Natural killer cell (primary cell): ENCODE measurements around the gene CAPN13. TPM values are rescaled to one million over a fixed set of nuclear protein-coding genes. Genes with fewer than 3 reads are reported as not detected.

Experiments used
- ATAC-seq, 3 donors: fragments of 150-1000 bp in 2 of 3; fragments of 200-7000 bp in 1 of 3; cut with Tn5 transposase; 1 replicate in 1 of 3; 2 replicates in 2 of 3; pipeline ENCODE4 v1.10.0; 2021; ENCODE audit warnings: mild to moderate bottlenecking in 2 of 3, moderate library complexity in 2 of 3
- DNase-seq, 2 donors: peaks; one replicate each; pipeline versions ENCODE4 v3.0.0 to v3.0.0-alpha.2; 2013 to 2021; ENCODE audit warnings: mixed read lengths in 1 of 2
- H3K27ac ChIP-seq: one replicate; pipeline ENCODE4 v1.5.1; 2013; ENCODE audit warnings: mild to moderate bottlenecking, low read length
- H3K27me3 ChIP-seq: one replicate; pipeline ENCODE4 v1.6.1; 2013; ENCODE audit warnings: low read length; ENCODE audit not compliant: control insufficient read depth, insufficient read depth
- H3K36me3 ChIP-seq: one replicate; pipeline ENCODE4 v1.6.1; 2013; ENCODE audit warnings: low read length; ENCODE audit not compliant: control insufficient read depth, insufficient read depth
- H3K4me1 ChIP-seq: one replicate; pipeline ENCODE4 v1.6.1; 2013; ENCODE audit warnings: low read length; ENCODE audit not compliant: control insufficient read depth, insufficient read depth
- H3K4me3 ChIP-seq: one replicate; pipeline ENCODE4 v1.5.1; 2013; ENCODE audit warnings: low read length
- H3K9me3 ChIP-seq: one replicate; pipeline ENCODE4 v1.6.1; 2013; ENCODE audit warnings: low read length; ENCODE audit not compliant: control insufficient read depth, insufficient read depth
- H3K27ac Mint-ChIP-seq, 2 donors: one replicate each; pipeline ENCODE4 v1.8.0; 2022; ENCODE audit warnings: mild to moderate bottlenecking in 2 of 2, mixed read lengths in 2 of 2, moderate library complexity in 1 of 2
- H3K27me3 Mint-ChIP-seq, 2 donors: one replicate each; pipeline ENCODE4 v1.8.0; 2022; ENCODE audit warnings: low read depth in 2 of 2, mixed read lengths in 2 of 2
- H3K36me3 Mint-ChIP-seq: one replicate; pipeline ENCODE4 v1.8.0; 2022; ENCODE audit warnings: mixed read lengths
- H3K4me1 Mint-ChIP-seq, 2 donors: one replicate each; pipeline ENCODE4 v1.8.0; 2022; ENCODE audit warnings: mixed read lengths in 2 of 2
- H3K4me3 Mint-ChIP-seq: one replicate; pipeline ENCODE4 v1.8.0; 2022; ENCODE audit warnings: mild to moderate bottlenecking, moderate library complexity, mixed read lengths
- H3K9me3 Mint-ChIP-seq, 2 donors: one replicate each; pipeline ENCODE4 v1.8.0; 2022; ENCODE audit warnings: mixed read lengths in 2 of 2
- CTCF ChIP-seq: fragments of 200-600 bp; IDR thresholded peaks from one replicate; pipeline ENCODE4 v1.8.0; 2022; ENCODE audit warnings: antibody characterized with exemption
- WGBS: methylation state at CpG from one replicate; pipeline ENCODE4 v1.1.7; 2013; ENCODE audit warnings: missing lambda C conversion rate; ENCODE audit not compliant: insufficient coverage; 5-methylcytosine and 5-hydroxymethylcytosine counted together
- intact Hi-C: fragments of 100-400 bp; cut with micrococcal nuclease; formaldehyde crosslinking; loops from one replicate; pipeline ENCODE4 v1.14.2; 2022
- total RNA-seq, 4 donors: library from RNA; stranded (reverse); fragments of 120-200 nt in 1 of 4; gene quantifications; one replicate each; pipeline versions ENCODE4 v1.2.3 to v1.2.4, GENCODE V29; 2013 to 2022

CAPN13 gene
- total RNA-seq, 3 donors from 2014 or later (not counting 1 experiment from before 2014, with no cell fraction given) = not detected

- H3K4me3 Mint-ChIP-seq = no peak overlapping the region
- H3K9me3 ChIP-seq = no peaks in the 10 kb centered on the region
- no peak for ATAC-seq
- H3K27me3 Mint-ChIP-seq = peaks cover 3 to 5% of the 10 kb centered on the region in 2 donors
- no peaks in the 10 kb centered on the region for H3K27me3 ChIP-seq
- H3K4me3 ChIP-seq = no peak overlapping the region
- no peak for TF ChIP-seq CTCF
- H3K36me3 ChIP-seq = no peaks in the 10 kb centered on the region
- H3K36me3 Mint-ChIP-seq = no peaks in the 10 kb centered on the region
- no peaks in the 10 kb centered on the region for H3K4me1 ChIP-seq
- no peak overlapping the region for H3K27ac Mint-ChIP-seq
- DNase-seq = no peak
- intact Hi-C loops = no loop called here
- no peaks in the 10 kb centered on the region for H3K9me3 Mint-ChIP-seq
- peaks cover 0 to 5% of the 10 kb centered on the region in 2 donors for H3K4me1 Mint-ChIP-seq
- WGBS = 90% methylated on average over 11 of the region's 12 CpGs
- no peak overlapping the region for H3K27ac ChIP-seq
Measured at GRCh38 chr2:30777661-30778505, 29.4 kb downstream of the CAPN13 start.

GRCh38 chr2:30776831-30777635, 30.2 kb downstream of the CAPN13 start:
- Mint-ChIP-seq H3K27ac (no peak overlapping the region), H3K27me3 (peaks cover under 1 to 3% of the 10 kb centered on the region in 2 donors), H3K9me3 (no peaks in the 10 kb centered on the region), H3K4me1 (peaks cover 0 to 5% of the 10 kb centered on the region in 2 donors), H3K36me3 (no peaks in the 10 kb centered on the region), H3K4me3 (no peak overlapping the region)
- Histone ChIP-seq H3K9me3 (no peaks in the 10 kb centered on the region), H3K27me3 (no peaks in the 10 kb centered on the region), H3K36me3 (no peaks in the 10 kb centered on the region), H3K4me1 (no peaks in the 10 kb centered on the region), H3K27ac (no peak overlapping the region), H3K4me3 (no peak overlapping the region)
- DNase-seq (no peak), ATAC-seq (peak in 1 of 3 donors; percentile 17)
- TF ChIP-seq CTCF = no peak
- WGBS = 67% methylated on average over 8 of the region's 9 CpGs
- intact Hi-C loops = no loop called here

GRCh38 chr2:30775833-30776232, 31.4 kb downstream of the CAPN13 start:
- intact Hi-C loops = no loop called here
- no peak for TF ChIP-seq CTCF
- Mint-ChIP-seq H3K9me3 (no peaks in the 10 kb centered on the region), H3K27me3 (peaks cover 0 to 3% of the 10 kb centered on the region in 2 donors), H3K4me1 (peaks cover 0 to 5% of the 10 kb centered on the region in 2 donors), H3K36me3 (no peaks in the 10 kb centered on the region), H3K27ac (no peak overlapping the region), H3K4me3 (no peak overlapping the region)
- Histone ChIP-seq H3K9me3 (no peaks in the 10 kb centered on the region), H3K4me1 (no peaks in the 10 kb centered on the region), H3K27me3 (no peaks in the 10 kb centered on the region), H3K4me3 (no peak overlapping the region), H3K27ac (no peak overlapping the region), H3K36me3 (no peaks in the 10 kb centered on the region)
- ATAC-seq (no peak), DNase-seq (no peak)
- 25% methylated on average over 7 of the region's 7 CpGs for WGBS
